ENCODE data around the gene ASCL5.

- no peak for TF ChIP-seq POLR2A (IDR thresholded peaks at IDR 0.05; ENCODE audit: low read length)
- no peak for TF ChIP-seq GATA1 (IDR thresholded peaks at IDR 0.05; ENCODE audit: low read depth, low read length)
Measured at GRCh38 chr1:201091256-201091655, 35.7 kb downstream of the ASCL5 start.

Measured in erythroblast (primary cell).